T1000 (cell line): ENCODE results near the gene EPN3.

ENCODE experiments used
- DNase-seq: peaks from one replicate; lab custom pipeline; 2025; ENCODE audit warnings: mixed read lengths; lab: John Stamatoyannopoulos, UW

The EPN3 gene

GRCh38 chr17:50589095-50589705 lies 56.7 kb downstream of the EPN3 start:
- no peak for DNase-seq

GRCh38 chr17:50590946-50591737 lies 58.6 kb downstream of the EPN3 start:
- DNase-seq: no peak

- no peak for DNase-seq
These were observed 60.8 kb downstream of the EPN3 start for GRCh38 chr17:50593321-50593720.
